Pons (tissue), 1 donor: ENCODE results near the gene RSPO3.
"Not testable (repeated sequence)": the region's sequence is repeated elsewhere in the genome, so short reads cannot be mapped to it uniquely, and the experiment has no call there.

Experiments used
- DNase-seq: peaks from one replicate; pipeline ENCODE4 v3.0.0-alpha.2; 2016; ENCODE audit warnings: low spot score

Gene RSPO3, protein sequence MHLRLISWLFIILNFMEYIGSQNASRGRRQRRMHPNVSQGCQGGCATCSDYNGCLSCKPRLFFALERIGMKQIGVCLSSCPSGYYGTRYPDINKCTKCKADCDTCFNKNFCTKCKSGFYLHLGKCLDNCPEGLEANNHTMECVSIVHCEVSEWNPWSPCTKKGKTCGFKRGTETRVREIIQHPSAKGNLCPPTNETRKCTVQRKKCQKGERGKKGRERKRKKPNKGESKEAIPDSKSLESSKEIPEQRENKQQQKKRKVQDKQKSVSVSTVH

GRCh38 chr6:127118298-127119101 lies at the start of gene RSPO3:
Gene RSPO3 (plus strand): TSS chr6:127118671. CDS start chr6:127119193, 522 bp downstream.
- no peak for DNase-seq

- peak; percentile 19 for DNase-seq
Measured at GRCh38 chr6:127069659-127070279, 48.7 kb upstream of the RSPO3 start.

DNA sequence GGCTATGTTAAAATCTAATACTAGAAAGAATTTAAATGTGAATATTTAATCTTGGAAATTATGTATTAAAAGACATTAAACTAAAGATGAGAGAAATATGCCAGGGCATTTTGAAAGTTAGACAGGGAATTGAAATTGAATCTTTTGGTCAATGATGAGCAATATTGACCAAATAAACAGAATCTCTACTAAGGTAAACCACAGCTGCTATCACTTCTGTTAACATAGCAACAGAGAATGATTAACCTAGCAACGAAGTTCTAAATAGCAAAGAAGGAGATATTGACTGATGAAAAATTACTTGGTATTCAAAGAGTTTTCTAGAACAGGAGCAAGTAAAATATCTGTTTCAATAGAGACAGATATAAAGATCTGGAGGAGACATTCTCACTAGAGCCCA lies 45.2 kb upstream of the RSPO3 start:
- no peak for DNase-seq

DNA sequence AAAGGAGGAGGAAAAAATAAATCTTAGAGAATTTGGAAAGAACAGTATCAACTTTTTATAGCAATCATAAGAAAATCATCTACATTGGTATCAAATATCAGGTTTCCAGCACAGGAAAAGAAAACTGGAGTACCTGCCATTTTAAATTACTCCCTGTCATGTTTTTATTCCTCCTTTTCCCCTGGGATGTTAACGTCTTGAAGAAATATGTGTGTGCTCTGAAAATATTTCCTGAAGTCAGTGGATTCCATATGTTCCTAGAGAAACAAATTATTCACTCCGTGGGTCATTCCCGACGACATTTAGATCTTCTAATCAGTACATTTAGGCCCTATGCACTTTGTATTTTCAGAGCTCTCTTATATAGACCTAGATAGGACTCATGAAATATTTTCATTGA lies 42.0 kb upstream of the RSPO3 start:
- DNase-seq: no peak

DNA sequence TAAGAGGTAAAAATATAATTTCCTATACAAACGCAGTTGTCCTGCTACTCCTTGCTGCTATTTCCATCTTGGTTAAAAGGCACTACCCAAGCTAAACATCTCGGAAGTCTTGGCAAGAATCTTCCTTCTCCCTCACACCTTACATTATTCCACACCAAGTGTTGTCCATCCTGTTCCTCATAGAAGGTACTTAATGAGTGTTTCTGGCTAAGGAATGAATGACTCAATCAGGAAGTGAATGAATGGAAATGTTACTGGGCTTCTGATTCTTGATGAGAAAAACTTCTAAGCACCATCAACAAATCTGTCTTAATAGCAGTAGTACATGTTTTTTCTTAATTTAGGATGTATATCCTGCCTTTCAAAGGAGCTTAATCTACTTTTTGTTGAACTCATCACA lies 40.6 kb upstream of the RSPO3 start:
- no peak for DNase-seq

DNA sequence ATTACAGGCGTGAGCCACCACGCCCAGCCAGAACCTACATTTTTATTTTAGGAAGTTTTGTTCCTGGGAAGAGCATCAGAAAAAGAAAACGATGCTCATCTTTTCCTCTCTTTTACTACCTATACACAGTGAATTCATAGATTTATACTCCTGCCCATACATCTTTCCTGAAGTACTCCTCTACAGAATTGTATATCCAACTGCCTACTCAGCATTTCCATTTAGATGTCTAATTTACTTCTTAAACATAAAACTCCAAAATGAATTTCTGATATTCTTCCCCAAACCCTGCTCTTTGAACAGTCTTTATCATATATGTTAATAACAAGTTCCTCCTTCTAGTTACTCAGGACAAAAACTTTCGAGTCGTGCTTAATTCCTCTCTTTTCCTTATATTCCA lies 39.8 kb upstream of the RSPO3 start:
- no peak for DNase-seq

DNA sequence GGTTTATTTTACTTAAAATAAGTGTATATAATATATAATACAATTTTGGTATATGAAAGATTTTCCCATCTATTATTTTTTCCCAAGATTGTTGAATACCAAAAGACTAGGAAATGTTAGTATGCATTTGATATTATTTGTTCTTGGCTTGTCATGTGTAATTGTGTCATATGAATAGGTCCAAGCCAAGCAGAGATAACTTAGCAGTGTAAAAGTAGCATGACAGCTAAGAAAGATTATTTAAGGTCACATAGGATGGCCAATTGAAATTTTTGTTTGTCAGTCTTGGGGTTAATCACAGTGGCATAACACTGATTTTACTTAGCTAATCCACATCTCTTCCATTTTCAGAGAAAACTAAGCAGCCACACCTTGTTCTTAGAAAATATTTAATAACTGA lies 38.8 kb upstream of the RSPO3 start:
- DNase-seq: no peak

DNA sequence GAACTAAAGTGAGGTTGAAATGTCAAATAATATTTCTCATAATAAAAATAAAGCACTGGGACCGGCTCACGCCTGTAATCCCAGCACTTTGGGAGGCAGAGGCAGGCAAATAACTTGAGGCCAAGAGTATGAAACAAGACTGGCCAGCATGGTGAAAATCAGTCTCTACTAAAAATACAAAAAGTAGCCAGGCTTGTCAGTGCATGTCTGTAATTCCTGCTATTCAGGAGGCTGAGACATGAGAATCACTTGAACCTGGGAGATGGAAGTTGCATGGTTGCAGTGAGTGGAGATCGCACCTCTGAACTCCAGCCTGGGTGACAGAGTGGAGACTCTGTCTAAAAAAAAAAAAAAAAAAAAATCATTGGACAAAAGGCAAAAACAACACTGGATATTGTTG lies 38.4 kb upstream of the RSPO3 start:
- DNase-seq: no peak

DNA sequence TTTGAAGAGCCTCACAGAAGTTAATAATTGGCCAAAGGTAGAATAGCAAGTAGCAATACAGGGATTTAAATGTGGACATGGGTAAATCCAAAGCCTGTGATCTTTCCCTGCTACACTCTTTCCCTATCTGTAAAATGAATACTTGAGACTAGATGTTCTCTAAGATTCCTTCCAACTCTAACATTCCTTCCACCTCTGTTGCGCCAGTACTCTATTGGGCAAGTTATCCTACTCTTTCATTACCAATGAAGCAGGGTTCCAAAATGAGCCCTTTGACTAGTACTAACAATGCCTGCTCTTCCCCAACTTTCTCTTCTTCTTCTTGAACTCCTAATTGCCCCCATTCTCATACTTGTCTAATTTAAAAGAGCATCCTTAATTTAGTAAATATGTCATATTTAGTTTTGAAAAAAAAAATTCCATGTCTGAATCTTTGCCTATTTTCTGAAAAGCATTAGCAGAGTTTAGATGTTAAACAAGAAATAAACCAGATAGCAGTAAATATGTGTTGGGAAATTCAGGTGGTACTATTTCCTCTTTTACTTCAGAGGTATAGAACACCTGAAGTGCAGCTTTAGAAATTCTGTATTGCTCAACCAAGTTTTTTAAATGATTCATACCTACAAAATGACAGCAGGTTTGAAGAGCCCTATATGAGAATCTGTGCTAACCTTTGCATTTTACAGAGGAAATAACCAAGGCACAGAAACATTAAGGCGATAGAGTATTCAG lies 35.1 kb upstream of the RSPO3 start:
- no peak for DNase-seq

DNA sequence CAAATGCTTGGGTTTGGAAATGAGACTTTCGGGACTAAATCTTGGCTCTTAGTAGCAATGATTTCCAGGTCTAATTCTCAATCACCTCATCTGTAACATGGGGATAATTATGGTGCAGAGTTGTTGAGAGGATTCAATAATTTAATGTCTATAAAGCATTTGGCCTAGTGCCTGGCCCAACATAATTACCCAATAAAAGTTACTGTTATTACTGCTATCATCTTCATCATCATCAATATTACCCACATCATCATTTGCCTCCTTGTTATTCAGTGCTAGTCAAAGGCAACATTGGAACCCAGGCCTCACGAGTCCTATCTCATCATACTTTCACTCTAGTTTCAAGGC lies 34.5 kb upstream of the RSPO3 start:
- no peak for DNase-seq

GRCh38 chr6:127085181-127085580 lies 33.3 kb upstream of the RSPO3 start:
- no peak for DNase-seq

DNA sequence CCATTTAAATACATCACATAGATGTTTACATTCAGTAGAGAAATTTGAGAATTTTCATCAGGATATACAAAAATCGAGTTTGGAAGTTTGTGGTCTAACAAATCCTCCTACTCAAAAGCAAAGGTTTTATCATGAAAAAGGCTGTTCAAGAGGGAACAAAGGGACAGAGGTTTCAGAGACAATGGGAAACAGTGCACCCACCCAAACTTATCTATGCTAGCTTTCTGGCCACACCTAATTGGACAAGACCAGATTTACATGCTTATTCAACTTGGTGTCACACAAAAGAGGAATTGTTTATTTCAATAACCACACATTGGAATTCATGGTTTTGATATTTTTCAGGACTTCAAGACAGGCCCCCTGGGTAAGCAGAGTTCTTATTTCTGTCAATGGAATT lies 28.4 kb upstream of the RSPO3 start:
- DNase-seq: no peak

GRCh38 chr6:127092466-127092865 lies 26.0 kb upstream of the RSPO3 start:
- DNase-seq: no peak

- no peak for DNase-seq
Measured at GRCh38 chr6:127094791-127095190, 23.7 kb upstream of the RSPO3 start.

DNA sequence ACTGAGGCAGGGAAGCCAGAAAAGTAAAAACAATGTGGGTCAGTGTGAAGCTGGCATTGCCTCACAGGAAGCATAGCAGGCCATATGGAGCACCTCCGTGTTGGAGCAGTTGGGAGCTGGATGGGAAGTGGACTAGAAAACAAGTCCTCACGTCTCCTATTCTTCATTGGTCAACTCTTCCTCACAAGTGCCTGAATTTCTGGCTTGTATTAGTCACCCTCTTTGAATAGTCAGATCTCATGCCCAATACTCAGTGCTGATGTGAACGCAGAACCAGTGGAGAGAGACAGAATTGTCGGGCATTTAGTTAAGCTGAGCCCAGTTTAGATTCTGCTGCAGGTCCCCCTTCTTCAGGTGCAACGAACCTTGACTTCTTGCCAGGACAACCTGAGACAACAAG lies 22.3 kb upstream of the RSPO3 start:
- DNase-seq: no peak

DNA sequence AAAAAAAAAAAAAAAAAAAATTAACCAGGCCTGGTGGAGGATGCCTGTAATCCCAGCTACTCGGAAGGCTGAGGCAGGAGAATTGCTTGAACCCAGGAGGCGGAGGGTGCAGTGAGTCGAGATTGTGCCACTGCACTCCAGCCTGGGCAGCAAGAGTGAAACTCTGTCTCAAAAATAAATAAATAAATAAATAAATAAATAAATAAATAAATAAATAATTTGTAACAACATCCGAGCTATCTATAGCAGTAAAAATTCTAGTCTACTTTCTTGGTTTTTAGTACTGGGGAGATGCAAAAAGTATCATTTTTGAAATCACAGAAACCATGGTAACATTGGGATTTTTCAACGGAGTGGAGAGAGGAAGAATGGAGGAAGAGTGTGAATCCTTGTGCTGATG lies 21.0 kb upstream of the RSPO3 start:
- not testable (repeated sequence) for DNase-seq

GRCh38 chr6:127100510-127101140 lies 17.8 kb upstream of the RSPO3 start:
- DNase-seq: peak; percentile 10

GRCh38 chr6:127102299-127102698 lies 16.2 kb upstream of the RSPO3 start:
- DNase-seq: no peak

DNA sequence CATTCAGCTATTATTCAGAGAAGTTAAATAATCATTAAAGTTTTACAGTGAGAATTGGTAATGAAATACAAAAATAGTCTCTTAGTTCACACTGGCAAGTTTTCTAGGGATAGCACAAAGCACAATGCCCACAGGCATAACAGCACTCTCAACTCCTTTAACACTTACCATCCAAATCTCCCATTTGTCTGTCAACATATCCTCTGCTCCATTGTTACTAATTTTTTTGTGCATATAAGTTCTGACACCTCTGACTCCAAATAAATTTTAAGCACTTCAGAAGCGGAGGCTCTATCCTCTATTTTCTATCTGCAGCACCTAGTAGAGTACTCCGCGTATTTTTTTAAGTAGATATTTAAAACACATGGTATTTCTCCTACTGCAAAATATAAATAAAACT lies 15.6 kb upstream of the RSPO3 start:
- no peak for DNase-seq

GRCh38 chr6:127103482-127103881 lies 15.0 kb upstream of the RSPO3 start:
- no peak for DNase-seq

DNA sequence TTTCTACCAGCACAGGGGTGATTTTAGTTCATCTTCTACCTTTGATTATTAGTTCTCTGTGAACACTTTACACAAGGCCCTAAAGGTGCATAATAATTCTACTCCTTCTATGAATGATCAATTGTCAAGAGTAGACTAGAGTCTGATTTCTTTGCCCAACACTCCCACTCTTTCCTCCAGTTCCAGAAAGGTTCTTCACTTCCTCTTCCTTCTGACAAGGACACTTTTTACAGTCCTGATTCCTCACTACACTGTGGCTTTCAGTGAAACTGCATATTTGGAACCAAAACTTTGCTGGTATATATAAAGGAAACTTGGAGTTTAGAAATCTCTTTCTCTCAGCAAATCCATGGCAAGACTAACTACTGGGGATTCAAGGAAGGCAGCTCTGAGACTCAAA lies 10.6 kb upstream of the RSPO3 start:
- no peak for DNase-seq

GRCh38 chr6:127110712-127111111 lies 7.8 kb upstream of the RSPO3 start:
- no peak for DNase-seq
